H9 (cell line): ENCODE results near the gene FHIT. TPM values are rescaled to one million over a fixed set of nuclear protein-coding genes. Genes with fewer than 3 reads are reported as not detected.

ENCODE experiments used
- DNase-seq: peaks from one replicate; pipeline ENCODE4 v3.0.0-alpha.2; 2017
- H2AFZ ChIP-seq: one replicate; pipeline ENCODE4 v1.6.1; 2013; ENCODE audit warnings: mild to moderate bottlenecking, low read length, control low read depth, moderate library complexity
- H2AK5ac ChIP-seq: 2 replicates; pipeline ENCODE4 v1.6.1; 2013; ENCODE audit warnings: low read length, control low read depth, mixed read lengths; ENCODE audit not compliant: insufficient read length
- H2BK120ac ChIP-seq: one replicate; pipeline ENCODE4 v1.6.1; 2013; ENCODE audit warnings: low read depth, mild to moderate bottlenecking, low read length, control low read depth, inconsistent platforms; ENCODE audit not compliant: poor library complexity, severe bottlenecking
- H2BK12ac ChIP-seq: 2 replicates; pipeline ENCODE4 v1.6.1; 2013; ENCODE audit warnings: low read length, control low read depth, mixed read lengths, low read depth; ENCODE audit not compliant: insufficient read length
- H2BK15ac ChIP-seq: 2 replicates; pipeline ENCODE4 v1.6.1; 2013; ENCODE audit warnings: low read depth, low read length, control low read depth
- H2BK20ac ChIP-seq: one replicate; pipeline ENCODE4 v1.6.1; 2013; ENCODE audit warnings: low read depth, mild to moderate bottlenecking, low read length, control low read depth, inconsistent platforms; ENCODE audit not compliant: poor library complexity, severe bottlenecking
- H2BK5ac ChIP-seq: 2 replicates; pipeline ENCODE4 v1.6.1; 2013; ENCODE audit warnings: low read length, control low read depth, mixed read lengths; ENCODE audit not compliant: insufficient read length
- H3K14ac ChIP-seq: 2 replicates; pipeline ENCODE4 v1.6.1; 2013; ENCODE audit warnings: low read length, control low read depth; ENCODE audit not compliant: insufficient read depth
- H3K18ac ChIP-seq: 2 replicates; pipeline ENCODE4 v1.6.1; 2013; ENCODE audit warnings: low read depth, mild to moderate bottlenecking, mixed read lengths, low read length, control low read depth; ENCODE audit not compliant: insufficient read length
- H3K23ac ChIP-seq: 2 replicates; pipeline ENCODE4 v1.6.1; 2013; ENCODE audit warnings: low read length, control low read depth, mixed read lengths, low read depth; ENCODE audit not compliant: insufficient read length
- H3K23me2 ChIP-seq: 2 replicates; pipeline ENCODE4 v1.6.1; 2013; ENCODE audit warnings: low read depth, mild to moderate bottlenecking, mixed read lengths, low read length, control low read depth; ENCODE audit not compliant: insufficient read length, poor library complexity, severe bottlenecking
- H3K27ac ChIP-seq: 2 replicates; pipeline ENCODE4 v1.5.1; 2013; ENCODE audit warnings: low read length, control low read depth, mixed read lengths, low read depth; ENCODE audit not compliant: insufficient read length
- H3K27me3 ChIP-seq: 2 replicates; pipeline ENCODE4 v1.6.1; 2013; ENCODE audit warnings: low read length, control low read depth, inconsistent platforms; ENCODE audit not compliant: insufficient read depth
- H3K4ac ChIP-seq: 2 replicates; pipeline ENCODE4 v1.6.1; 2013; ENCODE audit warnings: low read depth, mild to moderate bottlenecking, control low read depth, inconsistent platforms, low read length, moderate library complexity
- H3K4me1 ChIP-seq: 2 replicates; pipeline ENCODE4 v1.6.1; 2013; ENCODE audit warnings: low read length, control low read depth, inconsistent platforms; ENCODE audit not compliant: insufficient read depth
- H3K4me2 ChIP-seq: 2 replicates; pipeline ENCODE4 v1.6.1; 2013; ENCODE audit warnings: low read length, control low read depth, mixed read lengths; ENCODE audit not compliant: insufficient read length, insufficient read depth
- H3K56ac ChIP-seq: 2 replicates; pipeline ENCODE4 v1.6.1; 2013; ENCODE audit warnings: low read depth, mild to moderate bottlenecking, mixed read lengths, low read length, control low read depth; ENCODE audit not compliant: insufficient read length
- H3K79me1 ChIP-seq: 2 replicates; pipeline ENCODE4 v1.6.1; 2013; ENCODE audit warnings: low read depth, mild to moderate bottlenecking, moderate library complexity, low read length, control low read depth, inconsistent platforms; ENCODE audit not compliant: insufficient read depth, poor library complexity, severe bottlenecking
- H3K79me2 ChIP-seq: 2 replicates; pipeline ENCODE4 v1.6.1; 2013; ENCODE audit warnings: low read length, control low read depth, inconsistent platforms; ENCODE audit not compliant: insufficient read depth
- H3K9ac ChIP-seq: 2 replicates; pipeline ENCODE4 v1.6.1; 2013; ENCODE audit warnings: low read length, control low read depth, mixed read lengths; ENCODE audit not compliant: insufficient read length; ENCODE audit errors: extremely low read depth
- H3K9me3 ChIP-seq: one replicate; pipeline ENCODE4 v1.6.1; 2013; ENCODE audit warnings: low read depth, low read length, inconsistent platforms; ENCODE audit not compliant: control insufficient read depth
- H3T11ph ChIP-seq: one replicate; pipeline ENCODE4 v1.6.1; 2013; ENCODE audit warnings: mild to moderate bottlenecking, low read length, control low read depth, inconsistent platforms
- H4K20me1 ChIP-seq: one replicate; pipeline ENCODE4 v1.6.1; 2013; ENCODE audit not compliant: control insufficient read depth, insufficient read length, insufficient read depth
- H4K5ac ChIP-seq: 2 replicates; pipeline ENCODE4 v1.6.1; 2013; ENCODE audit warnings: low read depth, mild to moderate bottlenecking, mixed read lengths, low read length, control low read depth; ENCODE audit not compliant: insufficient read length
- H4K8ac ChIP-seq: replicated peaks from 2 replicates; pipeline ENCODE4 v1.6.1; 2013; ENCODE audit warnings: low read length, control low read depth, mixed read lengths, low read depth; ENCODE audit not compliant: insufficient read length
- H4K91ac ChIP-seq: 2 replicates; pipeline ENCODE4 v1.6.1; 2013; ENCODE audit warnings: low read depth, mild to moderate bottlenecking, moderate library complexity, mixed read lengths, low read length, control low read depth; ENCODE audit not compliant: insufficient read length
- H3K27ac Mint-ChIP-seq, 3 experiments: 2 replicates in 2 of 3; 3 replicates in 1 of 3; pipeline ENCODE4 v1.8.0; 2020 to 2021; ENCODE audit warnings: mixed read lengths in 3 of 3, mild to moderate bottlenecking in 1 of 3, moderate library complexity in 1 of 3
- H3K27me3 Mint-ChIP-seq: 2 replicates; pipeline ENCODE4 v1.8.0; 2021; ENCODE audit warnings: low read depth, mild to moderate bottlenecking, moderate library complexity, mixed read lengths
- H3K36me3 Mint-ChIP-seq, 3 experiments: 2 replicates in 2 of 3; 3 replicates in 1 of 3; pipeline ENCODE4 v1.8.0; 2020 to 2021; ENCODE audit warnings: low read depth in 3 of 3, mixed read lengths in 3 of 3; ENCODE audit not compliant: insufficient read depth in 1 of 3
- H3K4me1 Mint-ChIP-seq, 2 experiments: 2 replicates each; pipeline ENCODE4 v1.8.0; 2020; ENCODE audit warnings: mixed read lengths in 2 of 2
- H3K4me3 Mint-ChIP-seq, 2 experiments: 2 replicates in 1 of 2; 3 replicates in 1 of 2; pipeline ENCODE4 v1.8.0; 2020 to 2021; ENCODE audit warnings: mild to moderate bottlenecking in 2 of 2, mixed read lengths in 2 of 2, moderate library complexity in 1 of 2
- H3K9me3 Mint-ChIP-seq, 2 experiments: 2 replicates in 1 of 2; 3 replicates in 1 of 2; pipeline ENCODE4 v1.8.0; 2020; ENCODE audit warnings: mild to moderate bottlenecking in 2 of 2, mixed read lengths in 2 of 2, moderate library complexity in 1 of 2
- CTCF ChIP-seq: fragments of 200-600 bp; sonication (generic); conservative IDR thresholded peaks from 3 replicates; pipeline ENCODE4 v1.8.0; 2021; ENCODE audit warnings: antibody characterized with exemption, mild to moderate bottlenecking
- WGBS: extraction: QIAGEN DNeasy Blood & Tissue Kit; methylation state at CpG from one replicate; pipeline ENCODE4 v1.1.7; 2013; ENCODE audit warnings: missing lambda C conversion rate, low lambda C conversion rate, mixed read lengths; ENCODE audit not compliant: insufficient read length; ENCODE audit errors: extremely low coverage; 5-methylcytosine and 5-hydroxymethylcytosine counted together
- total RNA-seq: library from RNA; stranded (reverse); gene quantifications from 2 replicates; pipeline ENCODE4 v1.2.1, GENCODE V29; 2021

Gene FHIT
- total RNA-seq, 1 experiment from 2014 or later, result 3.0 TPM

GRCh38 chr3:61158216-61158615 lies 93.0 kb downstream of the FHIT start:
- Mint-ChIP-seq H3K4me3 (no peak overlapping the region), H3K36me3 (no peaks in the 10 kb centered on the region), H3K9me3 (no peaks in the 10 kb centered on the region), H3K4me1 (peaks cover 12 to 19% of the 10 kb centered on the region in 2 experiments), H3K27me3 (no peaks in the 10 kb centered on the region), H3K27ac (no peak overlapping the region)
- no peak for TF ChIP-seq CTCF
- H2BK120ac ChIP-seq, result no peak overlapping the region
- H3K27ac ChIP-seq, result no peak overlapping the region
- H3K4me2 ChIP-seq, result no peak overlapping the region
- no peak overlapping the region for H4K8ac ChIP-seq
- no peak overlapping the region for H2AFZ ChIP-seq
- H3K23me2 ChIP-seq, result no peaks in the 10 kb centered on the region
- no peaks in the 10 kb centered on the region for H3K79me1 ChIP-seq
- no peak overlapping the region for H4K91ac ChIP-seq
- no CpG with 5 or more reads among the region's 4 CpGs for WGBS
- no peak overlapping the region for H3K9ac ChIP-seq
- H3K14ac ChIP-seq, result no peak overlapping the region
- H2BK5ac ChIP-seq, result no peak overlapping the region
- H3K23ac ChIP-seq, result no peak overlapping the region
- no peak overlapping the region for H2AK5ac ChIP-seq
- H2BK15ac ChIP-seq, result no peak overlapping the region
- no peak overlapping the region for H2BK20ac ChIP-seq
- H3T11ph ChIP-seq, result no peak overlapping the region
- H2BK12ac ChIP-seq, result no peak overlapping the region
- no peak overlapping the region for H3K18ac ChIP-seq
- H3K79me2 ChIP-seq, result no peaks in the 10 kb centered on the region
- H4K5ac ChIP-seq, result no peak overlapping the region
- no peak overlapping the region for H3K4ac ChIP-seq
- no peaks in the 10 kb centered on the region for H3K27me3 ChIP-seq
- no peak for DNase-seq
- H3K9me3 ChIP-seq, result no peaks in the 10 kb centered on the region
- no peak overlapping the region for H3K56ac ChIP-seq
- no peaks in the 10 kb centered on the region; the same call in 1 of the 2 replicates for H3K4me1 ChIP-seq
- no peaks in the 10 kb centered on the region for H4K20me1 ChIP-seq
